HEK293 (cell line): ENCODE data around the gene CCDC122.

Experiments
- CTCF ChIA-PET: fragments of 350-600 bp; formaldehyde crosslinking; extraction: SDS; loops from one replicate; lab custom pipeline; 2021; ENCODE audit warnings: antibody characterized with exemption; lab: Yijun Ruan, JAX
- POLR2A ChIA-PET: fragments of 300-600 bp; formaldehyde crosslinking; extraction: SDS; loops from one replicate; lab custom pipeline; 2020; ENCODE audit warnings: antibody characterized with exemption, inconsistent platforms; lab: Yijun Ruan, JAX
- H3K27ac ChIP-seq: fragments of 200-500 bp; sonication (Bioruptor generic); 2 replicates; pipeline ENCODE4 v1.5.1; 2014; ENCODE audit warnings: low read depth, low read length, control low read depth, inconsistent platforms; ENCODE audit errors: extremely low read depth
- H3K36me3 ChIP-seq, 2 experiments: fragments of 200-500 bp in 1 of 2; sonication (Bioruptor generic) in 1 of 2; 1 replicate in 1 of 2; 2 replicates in 1 of 2; pipeline ENCODE4 v1.5.1; 2014 to 2017; ENCODE audit warnings: inconsistent platforms in 2 of 2, low read length in 2 of 2; ENCODE audit not compliant: control insufficient read depth in 2 of 2, insufficient read depth in 1 of 2
- H3K4me1 ChIP-seq: fragments of 200-500 bp; sonication (Bioruptor generic); 2 replicates; pipeline ENCODE4 v1.5.1; 2014; ENCODE audit warnings: mild to moderate bottlenecking, low read length, inconsistent platforms; ENCODE audit not compliant: control insufficient read depth, insufficient read depth
- H3K4me3 ChIP-seq: 2 replicates; pipeline ENCODE4 v1.5.1; 2011; ENCODE audit warnings: low read depth, mild to moderate bottlenecking, control low read depth, low read length, moderate library complexity
- H3K9me3 ChIP-seq: fragments of 200-500 bp; sonication (Bioruptor generic); 2 replicates; pipeline ENCODE4 v1.5.1; 2014; ENCODE audit warnings: low read depth, low read length, inconsistent platforms; ENCODE audit not compliant: control insufficient read depth, insufficient read depth
- GFI1B ChIP-seq: fragments of 450-650 bp; formaldehyde crosslinking; IDR thresholded peaks from 2 replicates; pipeline ENCODE4 v1.5.1; 2016; ENCODE audit warnings: missing biosample characterization, missing genetic modification characterization
- INSM2 ChIP-seq: fragments of 450-650 bp; formaldehyde crosslinking; IDR thresholded peaks from 2 replicates; pipeline ENCODE4 v1.5.1; 2016; ENCODE audit warnings: missing biosample characterization, missing genetic modification characterization
- KLF1 ChIP-seq: fragments of 450-650 bp; formaldehyde crosslinking; IDR thresholded peaks from 2 replicates; pipeline ENCODE4 v1.5.1; 2016; ENCODE audit warnings: missing biosample characterization, missing genetic modification characterization
- KLF16 ChIP-seq: fragments of 450-650 bp; formaldehyde crosslinking; IDR thresholded peaks from 2 replicates; pipeline ENCODE4 v1.5.1; 2017; ENCODE audit warnings: missing biosample characterization, missing genetic modification characterization
- MYNN ChIP-seq: fragments of 450-650 bp; formaldehyde crosslinking; IDR thresholded peaks from 2 replicates; pipeline ENCODE4 v1.5.1; 2016; ENCODE audit warnings: missing biosample characterization, missing genetic modification characterization, borderline replicate concordance
- PRDM1 ChIP-seq: fragments of 450-650 bp; formaldehyde crosslinking; IDR thresholded peaks from 2 replicates; pipeline ENCODE4; 2016; ENCODE audit warnings: missing biosample characterization, missing genetic modification characterization
- ZBTB1 ChIP-seq: fragments of 450-650 bp; formaldehyde crosslinking; IDR thresholded peaks from 2 replicates; pipeline ENCODE4 v1.5.1; 2016; ENCODE audit warnings: missing biosample characterization, missing genetic modification characterization
- ZBTB10 ChIP-seq: fragments of 450-650 bp; formaldehyde crosslinking; IDR thresholded peaks from 2 replicates; pipeline ENCODE4 v1.5.1; 2016; ENCODE audit warnings: missing biosample characterization, missing genetic modification characterization
- ZBTB20 ChIP-seq: fragments of 450-650 bp; formaldehyde crosslinking; IDR thresholded peaks from 2 replicates; pipeline ENCODE4 v1.5.1; 2016; ENCODE audit warnings: missing biosample characterization, missing genetic modification characterization
- ZBTB44 ChIP-seq: fragments of 450-650 bp; IDR thresholded peaks from 2 replicates; pipeline ENCODE4 v1.5.1; 2018; ENCODE audit warnings: missing biosample characterization, mild to moderate bottlenecking, missing genetic modification characterization
- ZNF146 ChIP-seq: fragments of 450-650 bp; formaldehyde crosslinking; IDR thresholded peaks from 2 replicates; pipeline ENCODE4 v1.5.1; 2016; ENCODE audit warnings: missing biosample characterization, missing genetic modification characterization
- ZNF174 ChIP-seq: fragments of 450-650 bp; formaldehyde crosslinking; IDR thresholded peaks from 2 replicates; pipeline ENCODE4 v1.5.0; 2017; ENCODE audit warnings: missing biosample characterization, mild to moderate bottlenecking, missing genetic modification characterization
- ZNF221 ChIP-seq: fragments of 450-650 bp; formaldehyde crosslinking; IDR thresholded peaks from 2 replicates; pipeline ENCODE4 v1.5.1; 2017; ENCODE audit warnings: missing biosample characterization, missing genetic modification characterization, borderline replicate concordance
- ZNF580 ChIP-seq: fragments of 450-650 bp; formaldehyde crosslinking; IDR thresholded peaks from 2 replicates; pipeline ENCODE4 v1.5.1; 2016; ENCODE audit warnings: missing biosample characterization, missing genetic modification characterization
- ZNF624 ChIP-seq: fragments of 450-650 bp; formaldehyde crosslinking; IDR thresholded peaks from 2 replicates; pipeline ENCODE4 v1.5.1; 2017; ENCODE audit warnings: missing biosample characterization, missing genetic modification characterization
- ZNF830 ChIP-seq: fragments of 450-650 bp; IDR thresholded peaks from 2 replicates; pipeline ENCODE4 v1.5.0; 2018; ENCODE audit warnings: missing biosample characterization, missing genetic modification characterization, low read depth, mild to moderate bottlenecking, moderate library complexity
- ZSCAN4 ChIP-seq: fragments of 450-650 bp; formaldehyde crosslinking; IDR thresholded peaks from 2 replicates; pipeline ENCODE4 v1.5.1; 2017; ENCODE audit warnings: missing biosample characterization, missing genetic modification characterization
- TF ChIP-seq, protein P1 (sequence below): fragments of 450-650 bp; formaldehyde crosslinking; IDR thresholded peaks from 2 replicates; pipeline ENCODE4 v1.5.1; 2016; ENCODE audit warnings: missing biosample characterization, missing genetic modification characterization

Gene CCDC122

GRCh38 chr13:43872181-43872580, 7.4 kb downstream of the CCDC122 start (continued):
- TF ChIP-seq ZBTB10 (tag by site-specific recombination) (no peak), ZBTB1 (tag by site-specific recombination) (no peak), GFI1B (tag by site-specific recombination) (no peak), ZNF624 (tag by site-specific recombination) (no peak), KLF16 (tag by site-specific recombination) (no peak), INSM2 (tag by site-specific recombination) (no peak), ZNF174 (no peak)
- TF ChIP-seq, protein P1, sequence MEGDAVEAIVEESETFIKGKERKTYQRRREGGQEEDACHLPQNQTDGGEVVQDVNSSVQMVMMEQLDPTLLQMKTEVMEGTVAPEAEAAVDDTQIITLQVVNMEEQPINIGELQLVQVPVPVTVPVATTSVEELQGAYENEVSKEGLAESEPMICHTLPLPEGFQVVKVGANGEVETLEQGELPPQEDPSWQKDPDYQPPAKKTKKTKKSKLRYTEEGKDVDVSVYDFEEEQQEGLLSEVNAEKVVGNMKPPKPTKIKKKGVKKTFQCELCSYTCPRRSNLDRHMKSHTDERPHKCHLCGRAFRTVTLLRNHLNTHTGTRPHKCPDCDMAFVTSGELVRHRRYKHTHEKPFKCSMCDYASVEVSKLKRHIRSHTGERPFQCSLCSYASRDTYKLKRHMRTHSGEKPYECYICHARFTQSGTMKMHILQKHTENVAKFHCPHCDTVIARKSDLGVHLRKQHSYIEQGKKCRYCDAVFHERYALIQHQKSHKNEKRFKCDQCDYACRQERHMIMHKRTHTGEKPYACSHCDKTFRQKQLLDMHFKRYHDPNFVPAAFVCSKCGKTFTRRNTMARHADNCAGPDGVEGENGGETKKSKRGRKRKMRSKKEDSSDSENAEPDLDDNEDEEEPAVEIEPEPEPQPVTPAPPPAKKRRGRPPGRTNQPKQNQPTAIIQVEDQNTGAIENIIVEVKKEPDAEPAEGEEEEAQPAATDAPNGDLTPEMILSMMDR = no peak

DNA sequence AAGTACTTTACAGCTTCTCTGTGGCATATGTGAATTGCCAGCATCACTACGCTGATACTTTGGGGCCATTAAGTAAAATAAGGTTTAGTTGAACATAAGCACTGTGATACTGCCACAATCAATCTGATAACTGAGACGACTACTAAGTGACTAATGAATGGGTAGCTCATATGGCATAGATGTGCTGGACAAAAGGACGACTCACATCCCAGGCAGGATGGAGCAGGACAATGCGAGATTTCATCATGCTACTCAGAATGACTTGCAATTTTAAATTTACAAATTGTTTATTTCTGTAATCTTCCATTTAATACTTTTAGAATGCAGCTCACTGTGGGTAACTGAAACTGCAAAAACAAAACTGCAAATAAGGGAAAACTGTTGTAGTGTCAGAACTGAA, 13.6 kb downstream of the CCDC122 start:
- H3K9me3 ChIP-seq = no peaks in the 10 kb centered on the region; the same call in 1 of the 2 replicates
- peaks cover 0 to 9% of the 10 kb centered on the region in 2 experiments; a peak in 1 of 3 replicates for H3K36me3 ChIP-seq
- no peak overlapping the region for H3K4me3 ChIP-seq
- no peak overlapping the region for H3K27ac ChIP-seq
- CTCF ChIA-PET = no interaction called here
- POLR2A ChIA-PET = no interaction called here
- TF ChIP-seq ZNF580 (tag by site-specific recombination) (no peak), PRDM1 (no peak), ZSCAN4 (tag by site-specific recombination) (no peak)
- H3K4me1 ChIP-seq = no peaks in the 10 kb centered on the region

GRCh38 chr13:43864921-43865320, 14.6 kb downstream of the CCDC122 start:
- TF ChIP-seq ZNF146 (tag by site-specific recombination) (no peak), ZNF221 (no peak), ZBTB20 (tag by site-specific recombination) (no peak), ZBTB44 (no peak), ZNF830 (no peak), KLF1 (tag by site-specific recombination) (no peak), MYNN (tag by site-specific recombination) (no peak)

More at GRCh38 chr13:43864921-43865320, 14.6 kb downstream of the CCDC122 start:
- ChIA-PET POLR2A (no interaction called here), CTCF (no interaction called here)
- Histone ChIP-seq H3K4me1 (no peaks in the 10 kb centered on the region), H3K4me3 (no peak overlapping the region), H3K27ac (no peak overlapping the region), H3K9me3 (no peaks in the 10 kb centered on the region; the same call in 1 of the 2 replicates), H3K36me3 (peaks cover 0 to 9% of the 10 kb centered on the region in 2 experiments; a peak in 1 of 3 replicates)
